ENCODE results near the gene SNED1.

DNA sequence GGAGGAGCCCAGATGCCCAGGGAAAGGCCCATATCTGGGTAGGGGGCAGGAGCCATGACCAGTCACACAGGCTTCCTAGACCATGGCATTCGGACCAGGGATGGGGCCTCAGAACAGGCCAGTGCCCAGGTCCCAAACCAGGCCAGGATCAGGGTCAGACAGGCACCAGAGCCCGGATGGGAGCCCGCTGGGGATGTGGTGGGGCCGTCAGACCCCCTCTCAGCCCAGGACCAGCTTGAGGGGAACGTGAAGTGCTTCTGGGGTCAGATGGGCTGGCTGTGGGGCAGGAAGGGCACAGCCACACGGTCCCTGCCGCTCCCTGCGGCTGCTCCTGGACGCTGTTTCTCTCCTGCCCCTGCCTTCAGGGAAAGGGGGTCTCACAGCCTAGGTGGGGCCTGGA, 39.1 kb downstream of the SNED1 start:
- TF ChIP-seq EZH2 (IDR thresholded peaks at IDR 0.05) (no peak), POLR2AphosphoS5 (IDR thresholded peaks at IDR 0.05; ENCODE audit: borderline replicate concordance, low read depth, low read length) (no peak)
